Thoracic aorta (tissue), 2 donors: ENCODE results near the gene PTCD1. TPM values are rescaled to one million over a fixed set of nuclear protein-coding genes. Genes with fewer than 3 reads are reported as not detected.

Experiments
- ATAC-seq: fragments of 150-250 bp; one replicate; pipeline ENCODE4 v1.8.0; 2017; ENCODE audit warnings: low read depth; ENCODE audit not compliant: insufficient number of reproducible peaks, low FRiP score
- DNase-seq: peaks from one replicate; pipeline ENCODE4 v3.0.0-alpha.2; 2020; ENCODE audit warnings: low spot score
- H3K27ac ChIP-seq, 2 donors: fragments of 200-600 bp; sonication (generic); 1 replicate in 1 of 2; 2 replicates in 1 of 2; pipeline ENCODE4 v1.5.1; 2016; ENCODE audit warnings: mild to moderate bottlenecking in 2 of 2, moderate library complexity in 2 of 2
- H3K27me3 ChIP-seq: fragments of 200-600 bp; sonication (generic); replicated peaks from 2 replicates; pipeline ENCODE4 v1.6.0; 2016; ENCODE audit warnings: mild to moderate bottlenecking; ENCODE audit not compliant: insufficient read depth
- H3K36me3 ChIP-seq: fragments of 200-600 bp; sonication (generic); one replicate; pipeline ENCODE4 v1.5.1; 2016
- H3K4me1 ChIP-seq, 2 donors: fragments of 200-600 bp; sonication (generic); 1 replicate in 1 of 2; 2 replicates in 1 of 2; pipeline versions ENCODE4 v1.5.1 to v1.6.0; 2016; ENCODE audit warnings: low read depth in 2 of 2, mild to moderate bottlenecking in 1 of 2; ENCODE audit not compliant: control insufficient read depth in 1 of 2
- H3K4me3 ChIP-seq: fragments of 200-600 bp; sonication (generic); 2 replicates; pipeline ENCODE4 v1.5.1; 2016; ENCODE audit warnings: mild to moderate bottlenecking
- H3K9me3 ChIP-seq: fragments of 200-600 bp; sonication (generic); 2 replicates; pipeline ENCODE4 v1.5.1; 2016
- CTCF ChIP-seq: fragments of 200-600 bp; sonication (generic); IDR thresholded peaks from one replicate; pipeline ENCODE4 v1.5.1; 2019; ENCODE audit warnings: antibody characterized with exemption
- total RNA-seq, 2 donors: library from RNA; depleted of rRNA; stranded (reverse); fragments of >200 nt; gene quantifications; one replicate each; pipeline versions ENCODE4 v1.1.0 to v1.2.3, GENCODE V29; 2016

The PTCD1 gene
- total RNA-seq, 2 donors from 2014 or later, result 5.1 to 23.7 TPM

DNA sequence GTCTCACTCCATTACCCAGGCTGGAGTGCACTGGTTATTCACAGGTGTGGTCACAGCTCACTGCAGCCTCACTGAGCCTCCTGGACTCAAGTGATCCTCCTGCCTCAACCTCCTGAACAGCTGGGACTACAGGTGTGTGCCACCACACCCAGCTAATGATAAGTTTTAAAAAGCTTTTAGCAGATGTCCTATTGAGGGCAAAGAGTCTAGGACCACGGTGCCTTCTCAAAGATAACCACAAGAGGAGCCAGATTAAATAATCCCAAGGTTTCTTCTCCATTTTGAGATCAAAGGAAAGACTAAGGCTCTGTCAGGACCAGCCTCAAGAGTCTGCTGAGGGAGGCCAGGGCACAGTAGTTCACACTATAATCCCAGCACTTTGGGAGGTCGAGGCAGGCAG is 22.6 kb upstream of the PTCD1 start:
- peaks cover 9 to 19% of the 10 kb centered on the region in 2 donors for H3K4me1 ChIP-seq

GRCh38 chr7:99460651-99461050 is 22.1 kb upstream of the PTCD1 start:
- Histone ChIP-seq H3K4me1 (peaks cover 9 to 18% of the 10 kb centered on the region in 2 donors), H3K27ac (no peak overlapping the region), H3K4me3 (no peak overlapping the region), H3K27me3 (no peaks in the 10 kb centered on the region), H3K9me3 (no peaks in the 10 kb centered on the region), H3K36me3 (peaks cover 39% of the 10 kb centered on the region)
- no peak for TF ChIP-seq CTCF
- DNase-seq (no peak), ATAC-seq (no peak)

More for the DNA sequence above, 22.6 kb upstream of the PTCD1 start:
- Histone ChIP-seq H3K27me3 (no peaks in the 10 kb centered on the region), H3K4me3 (no peak overlapping the region), H3K27ac (no peak overlapping the region), H3K9me3 (no peaks in the 10 kb centered on the region), H3K36me3 (peaks cover 33% of the 10 kb centered on the region)
- no peak for ATAC-seq
- TF ChIP-seq CTCF, result no peak
- DNase-seq, result no peak

DNA sequence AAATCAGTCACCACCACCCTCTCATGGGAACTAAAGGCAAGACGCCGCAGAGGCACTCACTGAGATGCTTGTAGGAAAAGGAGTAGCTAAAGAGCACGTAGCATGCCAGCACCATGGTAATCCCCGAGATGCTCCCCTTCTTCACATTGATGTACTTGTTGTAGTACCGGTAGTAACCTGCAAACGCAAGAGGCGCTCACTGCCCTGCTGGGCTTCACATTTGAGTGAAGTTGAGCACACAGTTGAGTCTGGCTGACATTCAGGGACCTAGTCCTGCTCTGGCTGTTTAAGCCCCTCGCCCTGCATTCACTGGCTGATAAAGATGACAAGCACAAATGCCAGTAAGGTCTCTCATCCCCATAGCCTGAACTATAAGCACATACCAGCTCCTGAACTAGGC is 20.5 kb upstream of the PTCD1 start:
- DNase-seq (no peak), ATAC-seq (no peak)
- H3K36me3 ChIP-seq, result peaks cover 49% of the 10 kb centered on the region
- peaks cover 0 to 3% of the 10 kb centered on the region in 2 donors for H3K4me1 ChIP-seq
- no peak overlapping the region for H3K4me3 ChIP-seq
- no peaks in the 10 kb centered on the region for H3K27me3 ChIP-seq
- H3K9me3 ChIP-seq, result no peaks in the 10 kb centered on the region
- TF ChIP-seq CTCF, result peak; percentile 14
- H3K27ac ChIP-seq, result no peak overlapping the region

DNA sequence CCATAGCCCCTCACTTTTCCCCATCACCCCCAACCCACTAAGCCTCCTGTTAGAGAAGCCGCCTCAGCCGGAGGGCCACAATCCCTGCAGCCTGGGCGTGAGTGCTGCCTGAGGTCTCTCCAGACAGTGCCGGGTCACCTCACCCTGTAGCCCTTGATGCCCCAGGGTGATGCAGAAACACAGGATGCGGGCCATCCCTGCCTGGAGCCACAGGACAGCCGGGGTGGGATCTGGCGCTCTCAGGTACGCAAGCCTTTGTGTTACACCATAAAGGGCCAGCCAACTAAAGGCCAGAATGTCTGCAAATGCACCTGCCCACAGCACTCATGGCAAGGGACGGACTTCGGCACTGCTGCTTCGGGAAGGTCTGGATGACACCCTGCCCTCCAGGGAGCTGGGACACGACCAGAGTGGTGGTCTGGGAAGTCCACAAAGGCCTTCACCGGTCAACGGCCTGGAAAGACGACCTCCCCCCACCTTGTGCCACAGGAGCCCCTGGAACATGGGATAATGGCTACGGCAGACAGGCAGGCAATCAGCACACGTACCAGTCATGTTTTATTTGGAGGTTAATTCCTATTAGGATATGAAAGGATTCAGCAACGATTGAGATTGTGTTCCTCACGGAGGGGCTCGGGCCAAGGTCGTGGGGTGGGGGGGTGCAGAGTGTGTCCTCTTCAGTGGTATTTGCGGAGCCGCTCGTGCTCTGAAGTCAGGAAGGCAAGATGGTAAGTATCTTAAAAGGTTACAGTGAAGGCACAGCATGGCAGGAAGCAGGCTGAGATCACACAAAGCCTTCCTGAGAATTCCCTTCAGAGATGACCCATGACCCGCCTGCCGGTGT is 19.3 kb upstream of the PTCD1 start:
- no peaks in the 10 kb centered on the region for H3K9me3 ChIP-seq
- no peak for ATAC-seq
- H3K27ac ChIP-seq, result no peak overlapping the region
- TF ChIP-seq CTCF, result no peak
- H3K27me3 ChIP-seq, result no peaks in the 10 kb centered on the region
- DNase-seq, result no peak
- no peak overlapping the region for H3K4me3 ChIP-seq
- H3K36me3 ChIP-seq, result peaks cover 57% of the 10 kb centered on the region
- no peaks in the 10 kb centered on the region for H3K4me1 ChIP-seq

GRCh38 chr7:99457050-99457649 is 18.6 kb upstream of the PTCD1 start:
- H3K36me3 ChIP-seq, result peaks cover 64% of the 10 kb centered on the region

More at GRCh38 chr7:99457050-99457649, 18.6 kb upstream of the PTCD1 start:
- Histone ChIP-seq H3K27me3 (no peaks in the 10 kb centered on the region), H3K27ac (no peak overlapping the region), H3K4me3 (no peak overlapping the region), H3K4me1 (no peaks in the 10 kb centered on the region), H3K9me3 (no peaks in the 10 kb centered on the region)
- DNase-seq (no peak), ATAC-seq (no peak)
- TF ChIP-seq CTCF, result no peak
